IPS-18a (cell line): ENCODE data around the gene MRPS5.

Source experiments
- H3K27ac ChIP-seq: one replicate; pipeline ENCODE4 v1.5.1; 2013; ENCODE audit warnings: low read length
- H3K27me3 ChIP-seq: one replicate; pipeline ENCODE4 v1.6.1; 2013; ENCODE audit warnings: mild to moderate bottlenecking, low read length; ENCODE audit not compliant: control insufficient read depth, insufficient read depth
- H3K36me3 ChIP-seq: one replicate; pipeline ENCODE4 v1.6.1; 2013; ENCODE audit warnings: low read depth, low read length; ENCODE audit not compliant: control insufficient read depth
- H3K4me1 ChIP-seq: one replicate; pipeline ENCODE4 v1.6.1; 2013; ENCODE audit warnings: low read depth, low read length; ENCODE audit not compliant: control insufficient read depth
- H3K4me3 ChIP-seq: one replicate; pipeline ENCODE4 v1.5.1; 2013; ENCODE audit warnings: low read length
- H3K9ac ChIP-seq: one replicate; pipeline ENCODE4 v1.6.1; 2013; ENCODE audit warnings: mild to moderate bottlenecking, low read length, moderate library complexity
- H3K9me3 ChIP-seq: one replicate; pipeline ENCODE4 v1.6.1; 2013; ENCODE audit warnings: low read depth, low read length; ENCODE audit not compliant: control insufficient read depth

MRPS5 gene

GRCh38 chr2:95086017-95086416, 35.6 kb downstream of the MRPS5 start:
- no peak overlapping the region for H3K4me3 ChIP-seq
- H3K27ac ChIP-seq: no peak overlapping the region
- peaks cover 29% of the 10 kb centered on the region for H3K36me3 ChIP-seq
- H3K27me3 ChIP-seq: no peaks in the 10 kb centered on the region
- H3K4me1 ChIP-seq: peaks cover 4% of the 10 kb centered on the region
- no peaks in the 10 kb centered on the region for H3K9me3 ChIP-seq
- H3K9ac ChIP-seq: no peak overlapping the region

- Histone ChIP-seq H3K36me3 (peaks cover 22% of the 10 kb centered on the region), H3K27me3 (peaks cover 7% of the 10 kb centered on the region), H3K9me3 (no peaks in the 10 kb centered on the region), H3K9ac (no peak overlapping the region), H3K27ac (no peak overlapping the region), H3K4me1 (peaks cover 9% of the 10 kb centered on the region), H3K4me3 (no peak overlapping the region)
Observed at GRCh38 chr2:95082477-95082876, 39.1 kb downstream of the MRPS5 start.

- peaks cover 17% of the 10 kb centered on the region for H3K27me3 ChIP-seq
- no peak overlapping the region for H3K27ac ChIP-seq
- H3K36me3 ChIP-seq: no peaks in the 10 kb centered on the region
- H3K9me3 ChIP-seq: no peaks in the 10 kb centered on the region
- peak overlapping the region; percentile 29 for H3K4me3 ChIP-seq
- H3K9ac ChIP-seq: no peak overlapping the region
- peaks cover 9% of the 10 kb centered on the region for H3K4me1 ChIP-seq
Observed at GRCh38 chr2:95079199-95079683, 42.4 kb downstream of the MRPS5 start.

GRCh38 chr2:95077861-95078603, 43.6 kb downstream of the MRPS5 start:
- no peak overlapping the region for H3K9ac ChIP-seq
- H3K27me3 ChIP-seq: peaks cover 17% of the 10 kb centered on the region
- no peaks in the 10 kb centered on the region for H3K36me3 ChIP-seq
- no peak overlapping the region for H3K27ac ChIP-seq
- peaks cover 9% of the 10 kb centered on the region for H3K4me1 ChIP-seq
- H3K4me3 ChIP-seq: no peak overlapping the region
- H3K9me3 ChIP-seq: no peaks in the 10 kb centered on the region

GRCh38 chr2:95077530-95077825, 44.1 kb downstream of the MRPS5 start:
- H3K36me3 ChIP-seq: no peaks in the 10 kb centered on the region
- no peak overlapping the region for H3K27ac ChIP-seq

GRCh38 chr2:95076705-95077529, 44.7 kb downstream of the MRPS5 start:
- no peak overlapping the region for H3K27ac ChIP-seq
- no peaks in the 10 kb centered on the region for H3K9me3 ChIP-seq
- H3K4me1 ChIP-seq: peaks cover 9% of the 10 kb centered on the region
- H3K9ac ChIP-seq: peak overlapping the region; percentile 7
- peaks cover 17% of the 10 kb centered on the region for H3K27me3 ChIP-seq
- no peaks in the 10 kb centered on the region for H3K36me3 ChIP-seq
- H3K4me3 ChIP-seq: peak overlapping the region; percentile 65

More at GRCh38 chr2:95077530-95077825, 44.1 kb downstream of the MRPS5 start:
- no peak overlapping the region for H3K9ac ChIP-seq
- peaks cover 9% of the 10 kb centered on the region for H3K4me1 ChIP-seq
- peak overlapping the region; percentile 65 for H3K4me3 ChIP-seq
- H3K27me3 ChIP-seq: peaks cover 17% of the 10 kb centered on the region
- H3K9me3 ChIP-seq: no peaks in the 10 kb centered on the region

- peaks cover 17% of the 10 kb centered on the region for H3K27me3 ChIP-seq
- H3K9ac ChIP-seq: no peak overlapping the region
- H3K4me1 ChIP-seq: peaks cover 9% of the 10 kb centered on the region
- H3K36me3 ChIP-seq: no peaks in the 10 kb centered on the region
- H3K4me3 ChIP-seq: no peak overlapping the region
- no peak overlapping the region for H3K27ac ChIP-seq
- no peaks in the 10 kb centered on the region for H3K9me3 ChIP-seq
Observed at GRCh38 chr2:95075440-95076132, 46.0 kb downstream of the MRPS5 start.

- Histone ChIP-seq H3K36me3 (no peaks in the 10 kb centered on the region), H3K4me1 (peaks cover 9% of the 10 kb centered on the region), H3K4me3 (no peak overlapping the region), H3K9me3 (no peaks in the 10 kb centered on the region), H3K9ac (no peak overlapping the region), H3K27ac (no peak overlapping the region), H3K27me3 (peaks cover 17% of the 10 kb centered on the region)
Observed at GRCh38 chr2:95074663-95075439, 46.8 kb downstream of the MRPS5 start.

- Histone ChIP-seq H3K4me3 (no peak overlapping the region), H3K36me3 (no peaks in the 10 kb centered on the region), H3K27ac (no peak overlapping the region), H3K9ac (no peak overlapping the region), H3K4me1 (peaks cover 5% of the 10 kb centered on the region), H3K27me3 (peaks cover 17% of the 10 kb centered on the region), H3K9me3 (no peaks in the 10 kb centered on the region)
Observed at GRCh38 chr2:95073856-95074662, 47.5 kb downstream of the MRPS5 start.

GRCh38 chr2:95072424-95072823, 49.2 kb downstream of the MRPS5 start:
- peaks cover 10% of the 10 kb centered on the region for H3K27me3 ChIP-seq
- no peak overlapping the region for H3K4me3 ChIP-seq
- no peaks in the 10 kb centered on the region for H3K4me1 ChIP-seq
- no peak overlapping the region for H3K9ac ChIP-seq
- no peak overlapping the region for H3K27ac ChIP-seq
- no peaks in the 10 kb centered on the region for H3K9me3 ChIP-seq
- no peaks in the 10 kb centered on the region for H3K36me3 ChIP-seq
